ENCODE data around the gene LMTK3. TPM values are rescaled to one million over a fixed set of nuclear protein-coding genes. Genes with fewer than 3 reads are reported as not detected.
A peak's percentile ranks its signal among the peaks of the same experiment; 100 is the strongest.

Gene LMTK3
- total and polyA plus RNA-seq, 9 of the 15 experiments (the other 6 are each of a cell fraction or from before 2014, with no cell fraction given), result 0.35 to 12.3 (median 2.0) TPM; not detected in 2

DNA sequence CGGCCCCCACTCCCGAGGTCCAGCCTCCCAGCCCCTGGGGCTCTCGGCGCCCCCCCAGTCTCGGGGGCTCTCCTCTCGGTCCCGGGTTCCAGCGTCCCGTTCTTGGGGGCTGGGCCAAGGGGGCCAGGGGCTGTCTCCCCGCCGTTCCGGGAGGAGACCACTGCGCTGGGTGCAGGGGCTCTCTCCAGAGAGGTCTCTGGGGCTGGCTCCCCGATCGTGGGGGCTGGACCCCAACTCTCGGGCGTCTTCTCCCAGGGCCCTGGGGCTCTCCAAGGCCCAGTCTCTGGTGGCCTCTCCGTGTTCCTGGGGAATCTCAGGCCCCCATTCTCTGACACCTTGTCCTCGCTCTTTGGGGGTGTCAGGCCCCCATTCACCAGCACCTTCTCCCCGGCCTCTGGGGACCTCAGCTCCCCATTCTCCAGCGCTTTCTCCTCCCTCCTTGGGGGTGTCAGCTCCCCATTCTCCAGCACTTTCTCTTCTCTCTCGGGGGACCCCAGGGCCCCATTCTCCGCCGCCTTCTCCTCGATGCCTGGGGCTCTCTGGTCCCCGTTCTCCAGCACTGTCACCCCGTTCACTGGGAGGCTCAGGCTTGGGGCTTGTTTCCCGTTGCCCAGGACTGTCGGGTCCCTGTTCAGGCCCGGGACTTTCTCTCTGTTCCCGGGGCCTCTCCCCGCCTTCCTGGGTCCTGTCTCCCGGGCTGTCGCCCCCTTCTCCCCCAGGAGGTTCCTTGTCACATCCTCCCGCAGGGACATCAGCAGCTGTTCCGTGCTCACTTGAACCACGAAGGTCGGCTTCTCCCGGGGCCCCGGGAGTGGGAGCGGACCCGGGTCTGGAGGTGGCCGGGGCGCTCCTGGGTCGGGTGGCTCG, 13.7 kb downstream of the LMTK3 start:
- FAIRE-seq (no peak), ATAC-seq (no peak), DNase-seq (ENCODE audit: extremely low read depth in 1 of 4, low spot score in 3 of 4) (no peak)
- H4K20me1 ChIP-seq (replicated peaks; ENCODE audit: control insufficient read depth, insufficient read depth, low read length), result no peaks in the 10 kb centered on the region
- in situ Hi-C loops (cut with MboI), result no loop called here
- H3K79me2 ChIP-seq (ENCODE audit: control insufficient read depth, insufficient read depth, low read length), result peaks cover 14% of the 10 kb centered on the region; the same call in 2 of the 3 replicates
- ChIA-PET CTCF (ENCODE audit: low intra/inter-chr PET ratio) (interaction anchor here (0.6 kb wide), 1 partner anchor 90 kb away, joined by 4 read pairs; no protein-coding TSS in a partner anchor), POLR2A (interaction anchor here (0.6 kb wide), 1 partner anchor 123 kb away, joined by 4 read pairs; no protein-coding TSS in a partner anchor)
- no peak overlapping the region for H3K27ac ChIP-seq (ENCODE audit: extremely low read depth, low read depth, low read length)
- peaks cover 3% of the 10 kb centered on the region; the same call in 1 of the 3 replicates for H3K36me3 ChIP-seq (ENCODE audit: control insufficient read depth, insufficient read depth, low read length)
- peaks cover 17 to 61% of the 10 kb centered on the region in 2 experiments; a peak in 4 of 5 replicates for H3K4me1 ChIP-seq (replicated peaks in 1 of 2; ENCODE audit: control insufficient read depth in 2 of 2, insufficient read depth in 2 of 2, low read length in 2 of 2)
- H3K9me3 ChIP-seq (replicated peaks; ENCODE audit: control insufficient read depth, insufficient read depth, low read depth, low read length), result no peaks in the 10 kb centered on the region
- no peaks in the 10 kb centered on the region for H3K27me3 ChIP-seq (ENCODE audit: control insufficient read depth in 2 of 2, insufficient read depth in 2 of 2, low read length in 2 of 2)
- TF ChIP-seq ZNF609 (CRISPR knock-in tag; IDR thresholded peaks at IDR 0.05; ENCODE audit: borderline replicate concordance) (no peak), POLR2G (IDR thresholded peaks at IDR 0.05; ENCODE audit: low read depth, low read length) (peak; percentile 46; the same call in 1 of the 2 replicates), RBFOX2 (IDR thresholded peaks at IDR 0.05; ENCODE audit: low read depth, low read length) (peak; percentile 54; the same call in 1 of the 2 replicates)
- no TSS peak for BruUV-seq (replicated peaks)
- no peak overlapping the region for H3K4me3 ChIP-seq
- intact Hi-C loops (cut with micrococcal nuclease), result loop anchor here (10.0 kb wide), 1 partner anchor 103 kb away; the partner anchor contains the start of genes GRIN2D and KDELR1
- no peak overlapping the region for H3K9ac ChIP-seq (ENCODE audit: insufficient read depth in 1 of 2, low read depth in 2 of 2, low read length in 2 of 2)
- peaks cover 3% of the 10 kb centered on the region for H3K9me1 ChIP-seq (ENCODE audit: control insufficient read depth, insufficient read depth, low read length)
- 87% methylated on average over 17 of the region's 46 CpGs for WGBS (ENCODE audit: insufficient coverage, low coverage, missing lambda C conversion rate)
- H2AFZ ChIP-seq (ENCODE audit: low read depth, low read length), result no peak overlapping the region
- H3K4me2 ChIP-seq (ENCODE audit: insufficient read depth, low read length), result no peak overlapping the region
